ENCODE results near the gene C22orf23. TPM values are rescaled to one million over a fixed set of nuclear protein-coding genes. Genes with fewer than 3 reads are reported as not detected.

C22orf23 gene
- not detected in 2 replicates for total RNA-seq (2013; cell fraction: nucleolus; rRNA removed)
- total RNA-seq (2014; rRNA removed) (0.11 TPM in 1 of 2 replicates, not detected in the other), total RNA-seq (2014; rRNA removed; fragmentation: Illumina TruSeq; extraction: Trizol) (0.14 TPM in 1 of 2 replicates, not detected in the other), total RNA-seq (2021) (not detected in 2 replicates), polyA plus RNA-seq (2011; rRNA removed) (0.10 and 0.17 TPM in 2 replicates), polyA plus RNA-seq (2014; fragmentation: Illumina TruSeq; extraction: Trizol) (0.04 TPM in 1 of 2 replicates, not detected in the other), polyA plus RNA-seq (2014; fragmentation: Nextera tagmentation; extraction: Ambion mirVana) (not detected), polyA plus RNA-seq (2014; rRNA removed) (0.11 TPM in 1 of 2 replicates, not detected in the other), polyA plus RNA-seq (2016; fragmentation: Nextera tagmentation; extraction: Ambion mirVana) (under 1 TPM; 0.11 to 0.38 TPM), polyA minus RNA-seq (2011; rRNA and poly(A)+ RNA removed) (not detected in 2 replicates), Bru-seq, nascent RNA (percentile 14 among the genes with signal in this experiment), BruChase-seq, experiment 1, labeled RNA remaining after a 6-hour chase (percentile 8 among the genes with signal in this experiment), BruChase-seq, experiment 2, labeled RNA remaining after a 2-hour chase (not detected)
- not detected for polyA plus RNA-seq (2011; ENCODE audit: low read depth)
- 0.06 and 0.10 TPM in 2 replicates for polyA plus RNA-seq (2011; cell fraction: cytosol; rRNA removed)
- 0.07 and 0.21 TPM in 2 replicates for polyA plus RNA-seq (2011; cell fraction: nucleus; rRNA removed)
- 0.18 and 0.24 TPM in 2 replicates for polyA plus RNA-seq (2012)
- polyA minus RNA-seq (2011; cell fraction: cytosol; rRNA and poly(A)+ RNA removed): not detected in 2 replicates
- polyA minus RNA-seq (2011; cell fraction: nucleus; rRNA and poly(A)+ RNA removed): 0.24 TPM in 1 of 2 replicates, not detected in the other
- long read RNA-seq, experiment 1: 0 reads
- long read RNA-seq, experiment 2: 0 reads

DNA sequence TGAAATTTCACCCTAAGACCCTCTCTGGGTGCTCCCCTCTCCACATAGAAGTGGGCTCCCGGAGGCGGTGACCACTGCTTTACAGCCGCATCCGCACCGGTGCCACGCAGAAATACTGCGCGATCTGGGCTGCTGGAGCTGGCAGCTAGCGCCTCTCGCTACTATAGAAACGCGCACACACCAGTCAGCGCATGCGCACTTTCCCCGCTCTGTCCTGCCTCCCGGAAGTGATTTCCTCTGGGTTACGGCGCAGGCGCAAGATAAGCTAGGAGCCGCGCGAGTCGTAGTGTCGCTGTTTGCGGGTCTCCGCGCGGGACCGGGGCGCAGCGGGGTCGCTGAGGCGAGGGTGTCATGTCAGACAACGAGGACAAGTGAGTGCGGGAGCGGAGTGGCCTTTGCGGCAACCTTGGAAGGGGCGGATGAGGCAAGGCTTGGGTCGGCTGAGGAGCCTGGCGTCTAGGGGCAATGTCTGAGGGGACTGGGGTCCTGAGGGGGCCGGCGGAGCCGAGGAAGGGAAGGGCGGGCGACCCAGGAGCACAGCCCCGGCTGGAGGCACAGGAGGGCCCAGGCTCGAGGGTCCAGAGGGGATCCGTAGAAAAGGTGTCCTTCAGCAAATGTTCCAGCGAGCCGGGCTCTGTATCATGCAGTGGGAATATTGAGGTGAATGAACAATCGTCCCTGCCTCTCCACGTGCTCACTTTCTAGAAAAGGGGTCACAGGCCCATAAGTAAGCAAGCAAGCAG lies at the start of gene C22orf23, which contains the start of gene POLR2F:
Gene C22orf23 (minus strand): TSS at position 165 of the 743 bp plus-strand sequence. CDS start 452 bp downstream, outside the sequence.
Gene POLR2F (plus strand): TSS at position 263 of the 743 bp plus-strand sequence. CDS start 89 bp downstream, at position 352.
- ATAC-seq (peak; percentile 97), FAIRE-seq (peak; percentile 86), DNase-seq (ENCODE audit: low read depth, low spot score) (peak; percentile 88)
- no peaks in the 10 kb centered on the region for H3K9me3 ChIP-seq (replicated peaks; ENCODE audit: control insufficient read depth, insufficient read depth, low read length)
- ChIA-PET SMC1A (ENCODE audit: uncharacterized antibody, unreplicated experiment) (interaction anchor here (0.6 to 2.7 kb wide), 7 partner anchors 12 to 212 kb away, joined by 3 to 15 read pairs (median 3); partner anchors contain the start of gene GCAT), POLR2A (interaction anchor here (0.7 to 1.6 kb wide), 10 partner anchors 10 to 379 kb away, joined by 3 to 6 read pairs (median 4); partner anchors contain the start of genes ANKRD54 and GCAT), RAD21 (ENCODE audit: unreplicated experiment) (interaction anchor here (0.6 to 2.5 kb wide), 7 partner anchors 12 to 346 kb away, joined by 3 to 7 read pairs (median 3); partner anchors contain the start of gene ANKRD54), CTCF (interaction anchor here (0.9 to 4.8 kb wide), 8 partner anchors 10 to 386 kb away, joined by 3 to 42 read pairs (median 6); partner anchors contain the start of gene MICALL1)
- intact Hi-C loops (cut with micrococcal nuclease; ENCODE audit: unreplicated experiment): no loop called here
- H3K27ac ChIP-seq (ENCODE audit: control insufficient read depth, insufficient read depth): peak within 1 kb of the TSS; percentile 57; the same call in 1 of the 2 replicates
- no peaks in the 10 kb centered on the region for H4K20me1 ChIP-seq (ENCODE audit: control insufficient read depth, insufficient read depth)
- H3K4me3 ChIP-seq: peak within 1 kb of the TSS; percentile 89
- WGBS (ENCODE audit: insufficient coverage, insufficient replicate concordance, low lambda C conversion rate, missing lambda C conversion rate): 1% methylated on average over 44 of the region's 52 CpGs
- H3K9ac ChIP-seq (ENCODE audit: control insufficient read depth, insufficient read depth, low read length): peak within 1 kb of the TSS; percentile 81
- peaks cover 4% of the 10 kb centered on the region; the same call in 1 of the 2 replicates for H3K4me1 ChIP-seq (ENCODE audit: control insufficient read depth, insufficient read depth, low read length)
- BruUV-seq (replicated peaks): TSS peak; percentile 65
- H3K36me3 ChIP-seq (ENCODE audit: control insufficient read depth in 2 of 2, insufficient read depth in 2 of 2, low read length in 1 of 2): peaks cover 1 to 10% of the 10 kb centered on the region in 2 experiments; a peak in 2 of 4 replicates
- peak within 1 kb of the TSS; percentile 91 for H2AFZ ChIP-seq (ENCODE audit: control insufficient read depth, low read depth, low read length)
- in situ Hi-C loops (cut with MboI): no loop called here
- H3K4me2 ChIP-seq (ENCODE audit: control insufficient read depth, insufficient read depth): peak within 1 kb of the TSS; percentile 100
- 0 out of 4 replicates have a peak, but pooled peaks cover 0 to 1% of the 10 kb centered on the region in 2 experiments for H3K27me3 ChIP-seq (replicated peaks in 1 of 2; ENCODE audit: control insufficient read depth in 2 of 2, insufficient read depth in 2 of 2, low read length in 1 of 2)
- peaks cover 15% of the 10 kb centered on the region for H3K79me2 ChIP-seq (ENCODE audit: control insufficient read depth, insufficient read depth, low read length)
- no peak for TF ChIP-seq NFXL1 (IDR thresholded peaks at IDR 0.05; ENCODE audit: borderline replicate concordance)
- TF ChIP-seq ZNF592 (IDR thresholded peaks at IDR 0.05): no peak
- no peak for TF ChIP-seq USF2 (IDR thresholded peaks at IDR 0.05; ENCODE audit: borderline replicate concordance, low read depth, low read length)
- no peak for TF ChIP-seq SREBF1 (IDR thresholded peaks at IDR 0.05; ENCODE audit: low read length)
- TF ChIP-seq, protein P1, sequence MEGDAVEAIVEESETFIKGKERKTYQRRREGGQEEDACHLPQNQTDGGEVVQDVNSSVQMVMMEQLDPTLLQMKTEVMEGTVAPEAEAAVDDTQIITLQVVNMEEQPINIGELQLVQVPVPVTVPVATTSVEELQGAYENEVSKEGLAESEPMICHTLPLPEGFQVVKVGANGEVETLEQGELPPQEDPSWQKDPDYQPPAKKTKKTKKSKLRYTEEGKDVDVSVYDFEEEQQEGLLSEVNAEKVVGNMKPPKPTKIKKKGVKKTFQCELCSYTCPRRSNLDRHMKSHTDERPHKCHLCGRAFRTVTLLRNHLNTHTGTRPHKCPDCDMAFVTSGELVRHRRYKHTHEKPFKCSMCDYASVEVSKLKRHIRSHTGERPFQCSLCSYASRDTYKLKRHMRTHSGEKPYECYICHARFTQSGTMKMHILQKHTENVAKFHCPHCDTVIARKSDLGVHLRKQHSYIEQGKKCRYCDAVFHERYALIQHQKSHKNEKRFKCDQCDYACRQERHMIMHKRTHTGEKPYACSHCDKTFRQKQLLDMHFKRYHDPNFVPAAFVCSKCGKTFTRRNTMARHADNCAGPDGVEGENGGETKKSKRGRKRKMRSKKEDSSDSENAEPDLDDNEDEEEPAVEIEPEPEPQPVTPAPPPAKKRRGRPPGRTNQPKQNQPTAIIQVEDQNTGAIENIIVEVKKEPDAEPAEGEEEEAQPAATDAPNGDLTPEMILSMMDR (IDR thresholded peaks at IDR 0.05 in 2 of 3, conservative IDR thresholded peaks at IDR 0.05 in 1 of 3; ENCODE audit: control insufficient read depth in 2 of 3, extremely low read depth in 1 of 3, insufficient read depth in 1 of 3, low read depth in 3 of 3, low read length in 3 of 3): no peak
- peak; percentile 45 for TF ChIP-seq HCFC1 (IDR thresholded peaks at IDR 0.05; ENCODE audit: low read length)

Data from GM12878 (cell line).